Measurements from ENCODE around the gene EDNRB.
"Not testable (repeated sequence)": the region's sequence is repeated elsewhere in the genome, so short reads cannot be mapped to it uniquely, and the experiment has no call there.

Gene EDNRB

DNA sequence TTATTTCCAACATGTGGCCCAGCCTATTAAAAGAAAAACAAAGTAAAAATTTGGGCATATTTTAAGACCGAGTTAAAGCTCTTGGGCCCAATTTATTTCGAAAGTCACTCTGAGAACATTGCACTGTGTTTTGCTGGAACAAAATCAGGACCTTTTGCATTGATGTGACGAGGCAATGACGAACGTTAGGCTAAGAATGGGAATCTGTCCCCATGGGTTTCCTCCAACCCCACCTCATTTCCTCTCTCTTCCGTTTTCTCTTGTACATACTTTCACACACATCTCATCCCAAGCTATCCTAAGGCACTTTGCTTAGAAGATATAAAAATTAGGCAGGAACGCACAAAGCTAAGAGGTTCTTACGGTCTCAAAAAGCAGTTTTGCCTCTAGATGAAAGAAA is 22.1 kb downstream of the EDNRB start:
- peak; percentile 51 for DNase-seq

GRCh38 chr13:77894743-77895142 is 23.9 kb downstream of the EDNRB start:
- DNase-seq = no peak

DNA sequence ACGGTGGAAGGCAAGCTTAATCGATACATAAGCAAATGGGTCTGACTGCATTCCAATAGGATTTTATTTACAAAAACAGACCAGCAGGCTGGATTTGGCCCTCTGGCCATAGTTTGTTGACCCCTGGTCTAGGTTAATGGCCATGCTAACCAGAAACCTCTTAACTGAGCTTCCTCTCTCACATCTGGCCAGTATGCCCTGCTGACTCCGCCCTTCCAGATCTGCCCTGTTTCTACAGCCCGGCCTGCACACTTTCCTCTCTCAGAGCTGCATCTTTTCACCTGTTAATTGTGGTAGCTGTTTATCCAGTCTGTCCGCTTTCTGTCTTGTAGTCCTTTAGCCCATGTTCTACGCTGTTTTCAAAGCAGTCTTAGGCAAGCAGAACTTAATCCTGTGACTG is 25.6 kb downstream of the EDNRB start:
- no peak for DNase-seq

DNA sequence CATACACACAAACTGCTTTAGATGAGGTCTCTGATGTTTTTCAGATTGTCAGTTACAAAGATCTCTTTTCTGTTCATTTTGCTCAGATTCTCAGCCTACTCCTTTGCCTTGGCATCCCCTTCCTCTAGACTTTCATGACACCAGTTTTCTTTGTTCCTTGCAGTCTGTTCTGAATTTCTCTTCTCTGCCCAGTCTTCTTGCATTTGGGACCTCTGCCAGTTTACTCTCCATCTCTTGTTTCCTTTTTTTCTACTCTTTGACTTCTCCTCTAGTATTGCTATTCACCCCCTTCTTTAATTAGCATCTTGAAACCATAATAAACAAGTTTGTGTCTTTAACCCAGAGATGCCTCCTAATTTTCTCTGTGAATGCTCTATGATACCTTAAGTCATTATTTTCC is 26.1 kb downstream of the EDNRB start:
- no peak for DNase-seq

- no peak for DNase-seq
Measured at GRCh38 chr13:77891486-77891885, 27.1 kb downstream of the EDNRB start.

GRCh38 chr13:77891041-77891440 is 27.6 kb downstream of the EDNRB start:
- DNase-seq = no peak

DNA sequence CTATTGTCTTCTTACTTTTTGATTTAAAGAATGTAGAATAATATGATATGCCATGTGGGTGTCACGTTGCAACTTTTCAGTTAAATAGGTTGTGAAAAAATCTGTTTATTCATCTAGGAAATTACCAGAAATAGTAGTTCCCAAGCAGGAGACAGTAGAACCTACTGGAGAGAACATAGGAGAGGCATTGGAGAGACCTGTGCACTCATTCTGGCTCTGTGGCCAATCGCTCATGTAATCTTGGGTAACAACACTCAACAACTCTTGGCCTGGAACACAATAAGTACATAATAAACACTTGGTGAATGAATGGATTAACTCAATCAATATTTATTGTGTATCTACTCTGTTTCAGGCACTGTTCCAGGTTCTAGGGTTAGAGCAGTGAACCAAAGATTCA is 35.3 kb downstream of the EDNRB start:
- no peak for DNase-seq

- DNase-seq = peak; percentile 3
Measured at GRCh38 chr13:77878190-77878589, 40.4 kb downstream of the EDNRB start.

DNA sequence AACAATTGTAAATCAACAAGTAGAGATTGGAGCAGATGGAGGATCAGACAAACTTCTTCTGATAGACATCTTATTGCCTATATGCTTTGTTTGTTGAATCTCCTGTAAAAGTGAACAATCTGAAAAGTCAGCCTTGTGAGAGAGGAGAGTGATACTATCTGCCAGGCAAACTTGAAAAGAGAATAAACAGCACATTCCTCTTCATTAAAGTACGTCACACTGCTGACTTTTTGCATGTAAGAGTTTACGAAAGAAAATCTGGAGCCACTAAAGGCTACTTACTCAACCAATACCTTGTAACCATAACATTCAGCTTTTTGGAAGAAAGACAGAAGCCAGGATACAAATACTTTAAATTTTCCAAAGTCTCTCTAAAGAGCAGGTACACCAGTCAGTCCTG is 42.5 kb downstream of the EDNRB start:
- DNase-seq = peak; percentile 12

GRCh38 chr13:77874406-77874805 is 44.2 kb downstream of the EDNRB start:
- DNase-seq = peak; percentile 19

DNA sequence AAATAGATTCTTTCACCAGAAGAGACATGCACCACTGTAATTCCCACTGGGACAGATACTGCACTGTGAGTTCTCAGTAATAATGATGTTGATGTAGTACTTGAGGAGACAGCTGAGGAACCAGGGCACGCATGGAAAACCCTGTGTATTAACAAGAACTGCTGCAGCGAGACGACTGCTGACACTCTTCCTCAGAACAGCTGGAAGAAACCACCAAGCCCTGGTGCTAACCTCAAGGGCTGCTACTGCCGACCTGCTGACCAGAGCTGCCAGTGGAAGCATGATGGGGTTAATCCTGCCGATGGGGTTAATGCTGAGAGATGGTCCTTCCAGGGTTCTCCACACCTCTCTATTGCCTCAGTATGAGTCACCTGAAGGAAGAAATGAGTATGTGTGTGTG is 45.6 kb downstream of the EDNRB start:
- no peak for DNase-seq

DNA sequence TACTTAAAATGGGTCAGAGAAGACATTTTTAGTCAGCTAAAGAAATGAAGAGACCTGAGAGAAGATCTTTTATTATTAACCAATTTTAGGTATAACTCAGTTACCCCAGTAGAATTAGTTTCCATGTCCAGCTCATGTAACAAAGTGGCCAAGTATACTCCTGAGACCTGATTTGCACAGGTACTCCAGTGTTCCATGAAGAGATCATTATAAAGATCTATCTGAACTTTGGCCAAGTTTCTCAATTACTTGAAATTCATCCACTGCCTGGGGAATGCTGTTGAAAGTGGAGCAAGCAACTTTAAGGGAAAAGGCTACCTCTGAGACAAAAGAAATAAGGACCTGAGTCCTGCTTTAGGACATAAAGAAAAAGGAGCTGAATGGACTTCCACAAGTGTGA is 47.0 kb downstream of the EDNRB start:
- DNase-seq = no peak

DNA sequence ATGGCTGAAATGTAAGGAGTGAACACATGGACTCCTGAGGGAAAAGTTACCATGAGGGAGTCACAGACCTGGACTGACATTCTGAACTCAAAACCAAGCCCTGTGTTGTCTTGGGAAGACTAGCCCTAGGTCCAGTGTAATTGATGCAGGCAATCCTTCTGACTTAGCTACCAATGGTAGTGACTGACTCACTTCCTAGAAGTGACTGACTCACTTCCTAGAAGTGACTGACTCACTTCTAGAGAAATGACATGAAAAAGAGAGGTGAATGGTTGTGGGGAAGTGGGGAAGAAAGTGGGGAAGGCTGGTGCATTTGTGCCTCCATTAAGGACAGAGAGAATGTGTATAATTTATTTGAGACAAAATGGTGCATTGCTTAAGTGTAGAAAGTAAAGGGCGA is 49.9 kb downstream of the EDNRB start:
- peak; percentile 23 for DNase-seq

GRCh38 chr13:77866971-77867370 is 51.7 kb downstream of the EDNRB start:
- no peak for DNase-seq

DNA sequence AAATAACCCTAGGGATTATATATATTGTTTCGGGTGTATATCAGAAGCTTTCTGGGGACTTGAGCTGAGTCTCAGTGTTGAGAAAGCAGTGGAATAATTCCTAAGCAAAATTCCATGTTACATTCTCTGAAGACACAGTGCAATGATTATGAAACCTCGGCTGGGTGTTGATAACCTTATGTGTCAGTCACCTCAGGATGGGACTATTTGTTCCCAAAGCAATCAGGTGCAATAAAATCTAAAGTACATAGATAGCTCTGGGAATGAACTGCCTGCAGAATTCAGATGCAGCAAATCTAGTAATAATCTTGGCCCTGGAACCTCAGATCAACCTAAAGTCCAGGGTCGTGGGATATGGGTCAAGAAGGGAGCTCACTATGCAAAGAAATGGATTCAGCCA is 53.0 kb downstream of the EDNRB start:
- no peak for DNase-seq

DNA sequence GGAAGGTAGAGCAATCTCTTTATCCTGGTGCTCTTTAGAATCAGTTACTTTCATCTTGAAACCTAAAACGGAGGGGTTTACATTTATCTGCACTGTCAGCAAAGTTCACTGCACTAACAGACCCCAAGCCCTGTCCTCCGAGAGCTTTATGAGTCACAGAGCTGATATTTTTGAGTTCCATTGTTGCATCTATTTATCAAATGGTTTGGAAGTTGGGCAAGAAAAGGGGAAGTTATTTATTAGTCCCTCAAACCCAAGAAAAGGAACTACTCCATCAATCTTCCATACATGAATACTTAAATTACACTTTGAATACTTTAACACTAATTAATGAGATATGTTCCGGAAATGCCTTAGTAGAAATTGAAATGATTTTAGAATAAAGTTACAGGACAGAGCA is 55.5 kb downstream of the EDNRB start:
- DNase-seq = no peak

DNA sequence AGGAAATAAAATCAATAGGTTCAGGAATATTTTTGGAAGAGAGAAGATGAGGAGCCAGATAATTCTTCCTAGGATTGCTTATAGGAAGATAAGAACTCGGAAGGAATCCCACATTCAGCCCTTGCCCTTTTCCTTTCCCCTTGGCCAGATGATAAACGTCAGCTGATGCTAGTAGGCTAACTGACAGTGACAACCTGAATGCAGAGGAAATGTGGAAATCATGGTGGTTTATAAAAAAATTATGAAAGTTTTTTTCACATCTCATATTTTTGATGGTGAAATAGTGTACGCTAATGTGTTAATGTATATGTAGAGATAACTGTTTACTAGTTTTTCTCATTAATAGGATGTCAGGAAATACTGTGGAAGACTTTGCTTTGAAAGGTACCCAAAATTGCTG is 56.9 kb downstream of the EDNRB start:
- DNase-seq = no peak

DNA sequence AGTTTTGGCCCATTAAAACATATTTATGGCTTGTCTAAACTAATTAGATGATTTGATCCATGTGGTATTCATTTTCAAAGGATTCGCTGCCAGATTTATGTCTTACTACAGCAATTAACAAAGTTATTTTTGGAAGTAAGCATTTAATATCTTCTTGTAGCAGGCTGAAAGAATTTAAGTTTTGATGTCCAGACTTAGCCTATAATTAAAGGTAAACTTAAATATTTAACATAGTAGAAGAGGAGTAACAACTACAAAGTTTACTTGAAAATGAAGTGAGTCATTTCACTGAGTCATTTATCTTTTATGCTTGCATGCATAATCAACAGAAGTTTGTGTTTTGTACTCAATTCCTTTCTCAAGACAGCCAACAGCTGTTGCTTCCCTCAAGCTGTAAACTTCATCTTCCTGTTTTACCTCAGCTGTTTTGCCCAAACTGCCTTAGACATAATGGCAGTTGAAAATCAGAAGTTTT is 58.1 kb downstream of the EDNRB start:
- DNase-seq = peak; percentile 28

- DNase-seq = no peak
Measured at GRCh38 chr13:77859450-77859849, 59.2 kb downstream of the EDNRB start.

DNA sequence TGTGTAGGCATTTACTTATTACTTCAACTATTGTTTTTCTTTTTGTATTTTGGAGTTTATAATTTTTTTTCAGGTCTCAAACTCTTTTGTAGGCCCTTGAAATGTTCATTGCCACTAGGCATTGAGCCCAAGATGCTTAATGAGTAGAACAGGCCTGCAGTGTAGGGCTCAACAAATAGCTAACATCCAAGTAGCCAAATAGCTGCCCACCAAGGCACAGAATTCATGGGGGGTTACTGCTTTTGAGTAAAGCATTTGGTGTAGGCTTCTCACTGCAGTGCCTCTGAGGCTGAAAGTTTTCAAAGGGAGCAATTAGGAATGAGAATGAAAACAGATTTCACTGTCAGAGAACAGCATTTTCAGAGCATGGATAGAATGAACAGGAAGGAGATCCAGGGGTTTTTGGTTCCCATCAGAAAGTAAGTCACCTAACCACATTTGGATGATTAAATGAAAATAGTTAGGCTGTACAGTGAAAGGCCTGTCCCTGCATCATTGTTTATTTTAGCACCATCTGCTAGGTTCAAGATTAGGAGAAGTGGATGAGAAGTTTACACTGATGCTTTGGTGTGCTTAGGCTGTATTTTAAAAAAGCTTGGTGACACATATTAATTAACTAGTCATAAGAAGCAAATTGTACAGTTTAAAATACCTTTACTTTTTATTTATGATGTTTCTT is 61.0 kb downstream of the EDNRB start:
- DNase-seq = no peak

- no peak for DNase-seq
Measured at GRCh38 chr13:77853703-77854102, 64.9 kb downstream of the EDNRB start.

GRCh38 chr13:77848050-77848449 is 70.6 kb downstream of the EDNRB start:
- DNase-seq = not testable (repeated sequence)

- no peak for DNase-seq
Measured at GRCh38 chr13:77846173-77846572, 72.5 kb downstream of the EDNRB start.

Measured in fibroblast of skin of right biceps (primary cell).